ENCODE data around the gene ACAD10. TPM values are rescaled to one million over a fixed set of nuclear protein-coding genes. Genes with fewer than 3 reads are reported as not detected.

ACAD10 gene
- total RNA-seq, 4 donors from 2014 or later: 49.0 to 198 (median 54.7) TPM

GRCh38 chr12:111691262-111691661, 5.4 kb downstream of the ACAD10 start:
- peaks cover 0 to 29% (median 14%) of the 10 kb centered on the region in 4 donors for H3K36me3 ChIP-seq
- TF ChIP-seq POLR2AphosphoS5 (IDR thresholded peaks at IDR 0.05) (no peak), EP300 (IDR thresholded peaks at IDR 0.05; ENCODE audit: low read depth) (no peak), POLR2A (IDR thresholded peaks at IDR 0.05) (no peak)
- TF ChIP-seq, protein P1, sequence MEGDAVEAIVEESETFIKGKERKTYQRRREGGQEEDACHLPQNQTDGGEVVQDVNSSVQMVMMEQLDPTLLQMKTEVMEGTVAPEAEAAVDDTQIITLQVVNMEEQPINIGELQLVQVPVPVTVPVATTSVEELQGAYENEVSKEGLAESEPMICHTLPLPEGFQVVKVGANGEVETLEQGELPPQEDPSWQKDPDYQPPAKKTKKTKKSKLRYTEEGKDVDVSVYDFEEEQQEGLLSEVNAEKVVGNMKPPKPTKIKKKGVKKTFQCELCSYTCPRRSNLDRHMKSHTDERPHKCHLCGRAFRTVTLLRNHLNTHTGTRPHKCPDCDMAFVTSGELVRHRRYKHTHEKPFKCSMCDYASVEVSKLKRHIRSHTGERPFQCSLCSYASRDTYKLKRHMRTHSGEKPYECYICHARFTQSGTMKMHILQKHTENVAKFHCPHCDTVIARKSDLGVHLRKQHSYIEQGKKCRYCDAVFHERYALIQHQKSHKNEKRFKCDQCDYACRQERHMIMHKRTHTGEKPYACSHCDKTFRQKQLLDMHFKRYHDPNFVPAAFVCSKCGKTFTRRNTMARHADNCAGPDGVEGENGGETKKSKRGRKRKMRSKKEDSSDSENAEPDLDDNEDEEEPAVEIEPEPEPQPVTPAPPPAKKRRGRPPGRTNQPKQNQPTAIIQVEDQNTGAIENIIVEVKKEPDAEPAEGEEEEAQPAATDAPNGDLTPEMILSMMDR (IDR thresholded peaks at IDR 0.05): no peak
- H3K27me3 ChIP-seq: no peaks in the 10 kb centered on the region
- no peak overlapping the region for H3K27ac ChIP-seq
- intact Hi-C loops (cut with DNase I; ENCODE audit: low total_unique reads) (no loop called here), in situ Hi-C loops (cut with MboI; ENCODE audit: low pct_ligation_motif_present in 1 of 4, low pct_unique_long_range_greater_than_20kb in 1 of 4, low sequenced_read_pairs in 3 of 4) (no loop called here)
- H3K4me3 ChIP-seq: no peak overlapping the region
- 92 to 93% methylated on average over 3 of the region's 3 CpGs for WGBS, 2 donors (ENCODE audit: low coverage in 1 of 2)
- H3K9me3 ChIP-seq: no peaks in the 10 kb centered on the region
- peaks cover 5 to 8% (median 6%) of the 10 kb centered on the region in 4 donors for H3K4me1 ChIP-seq
- no peak for DNase-seq

GRCh38 chr12:111692575-111693210, 6.8 kb downstream of the ACAD10 start:
- no peak for DNase-seq
- in situ Hi-C loops (cut with MboI; ENCODE audit: low pct_ligation_motif_present in 1 of 4, low pct_unique_long_range_greater_than_20kb in 1 of 4, low sequenced_read_pairs in 3 of 4) (no loop called here), intact Hi-C loops (cut with DNase I; ENCODE audit: low total_unique reads) (no loop called here)
- 86 to 88% methylated on average over 8 to 15 of the region's 15 CpGs for WGBS, 2 donors (ENCODE audit: low coverage in 1 of 2)
- TF ChIP-seq POLR2AphosphoS5 (IDR thresholded peaks at IDR 0.05) (no peak), POLR2A (IDR thresholded peaks at IDR 0.05) (no peak), EP300 (IDR thresholded peaks at IDR 0.05; ENCODE audit: low read depth) (no peak)
- TF ChIP-seq, protein P1 (IDR thresholded peaks at IDR 0.05): no peak
- Histone ChIP-seq H3K4me3 (no peak overlapping the region), H3K4me1 (no peaks in the 10 kb centered on the region), H3K9me3 (no peaks in the 10 kb centered on the region), H3K27me3 (no peaks in the 10 kb centered on the region), H3K36me3 (peaks cover 0 to 31% (median 16%) of the 10 kb centered on the region in 4 donors), H3K27ac (no peak overlapping the region)

DNA sequence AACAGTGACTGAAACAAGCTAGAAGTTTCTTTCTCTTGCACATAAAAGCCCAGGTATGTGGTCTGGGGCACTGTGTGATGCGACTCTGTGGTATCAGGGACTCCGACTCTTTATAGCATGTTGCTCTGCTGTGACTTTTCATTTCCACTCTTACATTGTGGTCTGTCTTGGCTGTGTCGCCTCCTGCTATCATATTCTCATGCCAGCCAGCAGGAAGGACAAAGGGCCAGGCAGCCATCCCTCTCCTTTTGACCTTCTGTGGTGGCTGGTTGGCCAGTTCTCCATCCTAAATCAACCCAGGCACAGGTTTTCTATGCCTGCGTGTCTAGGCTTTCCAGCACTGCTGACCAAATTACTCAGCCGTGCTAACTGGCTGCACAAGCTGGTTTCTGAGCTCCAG, 8.0 kb downstream of the ACAD10 start:
- no peaks in the 10 kb centered on the region for H3K27me3 ChIP-seq
- no peak overlapping the region for H3K4me3 ChIP-seq
- intact Hi-C loops (cut with DNase I; ENCODE audit: low total_unique reads): no loop called here
- DNase-seq: no peak
- TF ChIP-seq POLR2A (IDR thresholded peaks at IDR 0.05) (no peak), EP300 (IDR thresholded peaks at IDR 0.05; ENCODE audit: low read depth) (no peak), POLR2AphosphoS5 (IDR thresholded peaks at IDR 0.05) (no peak)
- TF ChIP-seq, protein P1 (IDR thresholded peaks at IDR 0.05): no peak
- in situ Hi-C loops (cut with MboI; ENCODE audit: low pct_ligation_motif_present in 1 of 4, low pct_unique_long_range_greater_than_20kb in 1 of 4, low sequenced_read_pairs in 3 of 4): no loop called here
- peaks cover 0 to 36% (median 18%) of the 10 kb centered on the region in 4 donors for H3K36me3 ChIP-seq
- WGBS, 2 donors (ENCODE audit: low coverage in 1 of 2): 83% methylated on average over 5 of the region's 5 CpGs; no CpG with 5 or more reads in 1 of the 2 donors
- H3K27ac ChIP-seq: no peak overlapping the region
- H3K9me3 ChIP-seq: no peaks in the 10 kb centered on the region
- H3K4me1 ChIP-seq: no peaks in the 10 kb centered on the region

DNA sequence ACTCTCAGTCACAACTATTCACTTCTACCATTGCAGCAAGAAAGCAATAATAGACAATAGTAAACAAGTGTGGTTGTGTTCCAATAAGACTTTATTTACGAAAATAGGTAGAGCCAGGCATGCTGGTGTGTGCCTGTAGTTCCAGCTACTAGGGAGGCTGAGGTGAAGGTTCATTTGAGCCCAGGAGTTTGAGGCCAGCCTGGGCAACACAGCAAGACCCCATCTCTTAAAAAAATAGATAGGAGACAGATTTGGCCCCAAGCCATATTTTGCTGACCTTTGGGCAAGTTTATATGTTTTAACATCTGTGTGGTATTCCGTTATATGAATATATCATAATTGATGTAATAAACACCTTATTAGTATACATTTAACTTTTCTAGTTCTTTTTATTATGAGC, 14.1 kb downstream of the ACAD10 start:
- intact Hi-C loops (cut with DNase I; ENCODE audit: low total_unique reads): no loop called here
- Histone ChIP-seq H3K9me3 (no peaks in the 10 kb centered on the region), H3K27ac (no peak overlapping the region), H3K36me3 (peaks cover 0 to 52% (median 20%) of the 10 kb centered on the region in 4 donors), H3K4me3 (no peak overlapping the region), H3K4me1 (no peaks in the 10 kb centered on the region), H3K27me3 (no peaks in the 10 kb centered on the region)
- no peak for DNase-seq
- WGBS, 2 donors (ENCODE audit: low coverage in 1 of 2): 73 to 79% methylated on average over 2 of the region's 2 CpGs
- TF ChIP-seq POLR2AphosphoS5 (IDR thresholded peaks at IDR 0.05) (no peak), POLR2A (IDR thresholded peaks at IDR 0.05) (no peak), EP300 (IDR thresholded peaks at IDR 0.05; ENCODE audit: low read depth) (no peak)
- TF ChIP-seq, protein P1 (IDR thresholded peaks at IDR 0.05): no peak
- in situ Hi-C loops (cut with MboI; ENCODE audit: low pct_ligation_motif_present in 1 of 4, low pct_unique_long_range_greater_than_20kb in 1 of 4, low sequenced_read_pairs in 3 of 4): no loop called here
